Epithelial cell of prostate (primary cell): ENCODE measurements around the gene BMERB1.
"Not testable (repeated sequence)": the region's sequence is repeated elsewhere in the genome, so short reads cannot be mapped to it uniquely, and the experiment has no call there.

Experiments used
- DNase-seq: peaks from one replicate; pipeline ENCODE4 v3.0.0-alpha.2; 2011; ENCODE audit warnings: low read depth, low spot score
- H3K27ac ChIP-seq: fragments of 450-650 bp; 2 replicates; pipeline ENCODE4 v1.5.1; 2017; ENCODE audit warnings: mild to moderate bottlenecking

Gene BMERB1

DNA sequence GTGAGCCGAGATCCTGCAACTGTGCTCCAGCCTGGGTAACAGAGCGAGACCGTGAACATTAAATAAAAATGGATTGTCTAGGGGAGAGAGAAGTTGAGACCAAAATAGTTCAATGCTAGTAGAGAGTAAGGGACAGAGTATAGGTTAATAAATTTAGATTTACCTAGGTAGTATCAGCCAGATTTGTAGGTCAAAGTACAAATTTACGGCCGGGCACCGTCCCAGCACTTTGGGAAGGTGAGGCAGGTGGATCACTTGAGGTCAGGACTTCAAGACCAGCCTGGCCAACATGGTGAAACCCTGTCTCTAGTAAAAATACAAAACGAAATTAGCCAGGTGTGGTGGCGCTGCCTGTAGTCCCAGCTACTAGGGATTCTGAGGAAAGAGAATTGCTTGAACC, 12.2 kb upstream of the BMERB1 start:
- H3K27ac ChIP-seq: no peak overlapping the region
- DNase-seq: no peak

DNA sequence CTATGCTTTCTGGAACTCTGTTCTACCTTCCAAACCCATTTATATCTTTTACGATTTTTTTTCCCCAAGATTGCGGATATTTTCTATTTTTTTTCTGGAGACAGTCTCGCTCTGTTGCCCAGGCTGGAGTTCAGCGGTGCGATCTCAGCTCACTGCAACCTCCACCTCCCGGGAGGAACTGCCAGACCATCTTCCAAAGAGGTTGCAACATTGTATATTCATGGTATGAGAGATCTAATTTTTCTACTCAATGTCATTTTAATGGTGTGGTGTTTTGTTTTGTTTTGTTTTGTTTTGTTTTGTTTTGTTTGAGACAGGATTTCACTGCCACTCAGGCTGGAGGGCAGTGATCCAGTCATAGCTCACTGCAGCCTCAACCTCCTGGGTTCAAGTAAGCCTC, 8.5 kb upstream of the BMERB1 start:
- H3K27ac ChIP-seq: no peak overlapping the region
- no peak for DNase-seq

DNA sequence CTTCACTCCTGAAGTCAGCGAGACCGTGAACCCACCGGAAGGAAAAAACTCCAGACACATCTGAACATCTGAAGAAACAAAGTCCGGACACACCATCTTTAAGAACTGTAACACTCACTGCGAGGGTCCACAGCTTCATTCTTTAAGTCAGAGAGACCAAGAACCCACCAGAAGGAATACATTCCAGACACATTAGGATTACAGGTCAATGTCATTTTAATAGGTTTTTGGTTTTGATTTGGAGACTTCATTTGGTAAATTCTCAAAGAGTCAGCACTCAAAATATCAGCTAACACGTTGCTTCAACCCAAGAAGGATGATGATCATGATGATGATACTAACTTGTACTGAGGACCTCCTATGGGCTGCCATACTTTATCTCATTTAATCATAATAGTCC, 7.6 kb upstream of the BMERB1 start:
- H3K27ac ChIP-seq: no peak overlapping the region
- no peak for DNase-seq

DNA sequence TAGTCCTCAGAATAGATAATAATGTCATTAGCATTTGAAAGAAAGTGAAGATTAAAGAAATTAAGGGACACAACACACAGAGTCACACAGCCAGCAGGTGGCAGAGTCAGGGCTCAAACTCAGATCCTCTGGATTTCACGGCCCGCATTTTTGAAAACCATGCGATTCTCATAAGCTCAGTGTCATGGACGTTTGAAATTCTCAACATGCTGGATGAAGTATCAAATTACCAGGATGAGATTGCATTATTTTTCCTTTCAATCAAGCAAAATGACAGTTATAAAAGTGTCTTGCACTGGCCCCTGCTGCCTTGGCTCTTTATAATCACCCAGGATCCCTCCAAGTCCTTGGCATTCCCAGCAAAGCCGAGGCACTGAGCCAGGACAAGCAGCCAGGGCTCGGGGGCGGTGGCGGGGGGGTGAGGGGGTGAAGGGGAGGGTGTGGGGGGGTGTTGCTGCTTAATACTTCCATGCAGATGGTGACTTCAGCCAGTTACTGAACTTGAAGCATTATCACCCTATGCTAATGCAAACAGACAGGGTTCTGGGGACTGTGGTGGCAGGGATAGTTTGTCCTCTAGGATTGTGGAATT, 6.6 kb upstream of the BMERB1 start:
- DNase-seq: no peak
- no peak overlapping the region for H3K27ac ChIP-seq

DNA sequence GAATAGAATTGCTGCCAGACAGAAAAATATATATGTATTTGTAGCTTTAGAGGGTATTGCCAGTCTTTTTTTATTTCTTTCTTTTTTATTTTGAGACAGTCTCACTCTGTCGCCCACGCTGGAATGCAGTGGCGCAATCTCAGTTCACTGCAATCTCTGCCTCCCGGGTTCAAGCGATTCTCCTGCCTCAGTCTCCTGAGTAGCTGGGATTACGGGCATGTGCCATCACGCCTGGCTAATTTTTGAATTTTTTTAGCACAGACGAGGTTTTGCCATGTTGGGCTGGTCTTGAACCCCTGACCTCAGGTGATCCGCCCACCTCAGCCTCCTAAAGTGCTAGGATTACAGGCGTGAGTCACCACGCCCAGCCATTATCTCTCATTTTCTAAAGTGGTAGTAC, 3.5 kb upstream of the BMERB1 start:
- not testable (repeated sequence) for H3K27ac ChIP-seq, DNase-seq

DNA sequence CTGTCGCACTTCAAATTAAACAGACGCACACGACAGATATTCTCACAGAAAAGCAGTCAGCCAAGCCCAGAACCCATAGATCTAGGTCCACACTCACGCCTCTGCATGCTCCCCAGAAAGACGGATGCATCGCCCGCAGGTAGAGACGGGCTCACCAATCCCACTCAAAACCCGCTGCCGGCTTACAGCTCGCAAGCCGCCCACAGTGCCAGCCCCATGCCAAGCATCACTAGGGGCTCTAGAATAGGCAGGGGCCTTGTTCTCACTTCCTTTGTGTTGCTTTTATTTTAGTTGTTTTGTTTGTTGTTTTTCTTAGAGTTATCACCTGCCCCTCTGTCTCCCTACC, 336 bp upstream of the BMERB1 start:
- no peak for DNase-seq
- H3K27ac ChIP-seq: no peak overlapping the region

DNA sequence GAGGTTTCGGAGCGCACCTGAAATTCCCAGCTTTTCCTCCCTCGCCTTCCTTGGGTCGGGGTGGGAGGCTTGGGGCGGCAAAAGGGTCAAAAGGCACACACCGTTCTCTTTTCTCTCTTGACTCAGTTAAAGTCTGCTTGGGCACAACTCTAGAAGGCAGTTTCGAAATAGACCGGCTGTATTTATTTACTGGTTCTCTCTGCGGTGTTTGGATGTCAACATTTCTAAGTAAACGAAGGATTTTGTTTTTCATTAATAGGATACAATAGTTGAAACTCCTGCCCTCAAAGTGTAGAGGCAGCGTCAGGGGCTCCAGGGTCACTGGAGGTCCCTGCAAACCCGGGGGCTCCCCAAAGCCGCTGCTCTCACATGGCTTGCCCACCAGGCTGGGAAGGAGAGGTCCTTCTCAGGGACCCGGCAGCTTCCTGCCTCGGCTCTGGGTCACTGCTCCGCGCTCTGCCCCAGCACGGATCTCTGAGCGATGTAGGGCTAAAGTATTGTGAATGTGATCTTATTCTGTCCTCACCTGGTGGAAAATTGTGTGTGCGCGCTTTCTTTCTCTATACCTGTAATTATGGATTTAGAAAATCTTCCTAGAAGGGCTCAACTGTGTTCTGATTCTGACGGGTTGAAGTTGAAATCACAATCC, 952 bp downstream of the BMERB1 start:
- no peak for DNase-seq
- H3K27ac ChIP-seq: no peak overlapping the region

DNA sequence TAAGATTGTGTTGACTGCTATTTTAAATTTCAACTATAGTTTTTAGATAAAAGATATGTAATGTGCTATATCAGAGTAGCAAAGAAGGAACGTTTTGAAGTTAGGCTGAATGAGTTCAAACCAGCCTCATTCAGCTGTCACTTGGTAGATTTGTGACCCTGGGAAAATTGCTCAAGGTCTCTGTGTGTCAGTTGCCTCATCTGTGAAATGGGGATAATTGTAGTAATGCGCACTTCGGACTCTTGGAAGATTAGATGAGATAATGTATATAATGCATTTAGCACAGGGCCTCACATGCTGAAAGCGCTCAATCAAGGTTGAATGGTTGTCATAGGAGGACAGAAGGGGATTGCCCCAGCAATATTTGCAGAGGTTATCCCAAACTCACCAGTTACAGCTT, 4.7 kb downstream of the BMERB1 start:
- no peak for DNase-seq
- H3K27ac ChIP-seq: no peak overlapping the region

DNA sequence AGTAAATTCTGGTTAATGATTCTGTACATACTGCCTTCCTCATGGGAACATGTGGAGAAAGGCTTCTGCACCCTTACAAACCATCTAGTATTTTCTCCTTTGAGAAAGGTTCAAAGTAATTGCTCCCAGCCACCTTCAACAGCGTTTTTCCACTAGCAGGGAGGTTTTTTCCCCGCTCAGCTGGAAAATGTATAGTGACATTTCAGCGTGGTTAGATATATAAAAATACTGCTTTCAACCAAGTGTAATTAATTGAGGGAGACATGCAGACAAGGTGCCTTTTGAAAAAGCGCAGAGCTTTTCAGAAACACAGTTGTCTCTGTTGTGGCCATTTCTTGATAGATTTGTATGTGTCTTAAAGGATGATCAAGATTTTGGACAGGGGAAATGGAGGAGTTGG, 5.1 kb downstream of the BMERB1 start:
- DNase-seq: no peak
- peak overlapping the region; percentile 80 for H3K27ac ChIP-seq

DNA sequence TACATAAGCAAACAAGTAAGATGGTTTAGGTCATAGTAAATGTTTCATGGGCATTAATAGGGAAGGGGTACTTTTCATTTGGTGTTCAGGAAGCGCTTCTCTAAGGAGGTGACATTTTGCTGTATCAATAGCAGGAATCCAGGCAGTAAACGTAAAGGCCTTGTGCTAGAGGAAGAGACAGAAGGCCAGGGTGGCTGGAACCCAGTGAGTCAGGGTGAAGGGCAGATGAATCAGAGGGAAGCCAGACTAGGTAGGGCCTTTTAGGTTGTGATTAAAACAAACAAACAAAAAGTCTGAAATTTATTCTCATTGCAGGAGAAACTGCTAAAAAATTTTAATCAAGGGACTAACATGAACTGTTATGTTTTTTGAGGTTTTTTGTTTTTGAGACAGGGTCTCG, 6.5 kb downstream of the BMERB1 start:
- H3K27ac ChIP-seq: peak overlapping the region; percentile 80
- peak; percentile 64 for DNase-seq

DNA sequence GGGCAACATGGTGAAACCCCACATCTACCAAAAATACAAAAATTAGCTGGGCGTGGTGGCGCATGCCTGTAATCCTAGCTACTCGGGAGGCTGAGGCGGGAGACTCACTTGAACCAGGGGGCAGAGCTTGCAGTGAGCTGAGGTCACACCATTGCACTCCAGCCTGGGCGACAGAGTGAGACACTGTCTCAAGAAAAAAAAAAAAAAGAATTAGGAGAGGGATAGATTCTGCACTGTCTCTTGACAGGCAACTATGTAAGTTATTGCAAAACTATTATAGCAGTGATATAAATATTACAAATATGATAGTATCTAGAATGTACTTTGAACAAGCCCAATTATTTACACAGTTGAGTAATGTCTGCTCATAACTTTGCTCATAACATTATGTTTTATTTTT, 7.8 kb downstream of the BMERB1 start:
- peak overlapping the region; percentile 80 for H3K27ac ChIP-seq
- not testable (repeated sequence) for DNase-seq

DNA sequence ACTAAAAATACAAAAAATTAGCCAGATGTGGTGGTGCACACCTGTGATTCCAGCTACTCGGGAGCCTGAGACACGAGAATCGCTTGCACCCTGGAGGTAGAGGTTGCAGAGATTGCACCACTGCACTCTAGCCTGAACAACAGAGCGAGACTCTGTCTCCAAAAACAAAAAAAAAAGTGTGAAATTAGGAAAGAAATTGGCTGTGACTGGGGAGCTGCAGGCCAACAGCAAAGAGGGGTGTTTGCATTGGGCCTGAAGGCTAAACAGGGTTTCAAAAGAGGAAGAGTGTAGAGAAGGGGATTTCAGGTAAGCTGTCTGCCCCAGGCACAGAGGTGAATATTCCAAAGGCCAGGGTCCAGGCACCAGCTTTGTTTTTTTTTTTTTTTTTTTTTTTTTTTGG, 9.4 kb downstream of the BMERB1 start:
- no peak for DNase-seq

DNA sequence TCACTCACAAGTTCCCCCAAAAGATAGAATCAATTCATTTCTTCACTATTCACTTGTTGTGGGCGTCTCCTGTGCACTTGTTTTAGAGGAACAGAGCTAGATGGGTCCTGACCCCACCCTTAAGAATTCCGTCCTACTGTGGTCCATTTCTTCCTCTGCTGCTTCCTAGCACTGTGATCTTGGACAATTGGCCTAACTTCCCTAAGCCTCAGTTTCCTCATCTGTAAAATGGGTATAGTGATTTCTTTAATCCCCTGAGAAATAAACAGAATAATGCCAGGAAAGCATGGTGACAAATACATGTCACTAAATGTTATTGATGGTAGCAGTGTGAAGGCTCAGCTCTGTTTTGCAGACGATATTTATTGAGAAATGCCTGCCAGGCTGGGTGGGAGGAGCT, 9.9 kb downstream of the BMERB1 start:
- no peak for DNase-seq
- no peak overlapping the region for H3K27ac ChIP-seq

More for the DNA sequence above, 9.4 kb downstream of the BMERB1 start:
- no peak overlapping the region for H3K27ac ChIP-seq

DNA sequence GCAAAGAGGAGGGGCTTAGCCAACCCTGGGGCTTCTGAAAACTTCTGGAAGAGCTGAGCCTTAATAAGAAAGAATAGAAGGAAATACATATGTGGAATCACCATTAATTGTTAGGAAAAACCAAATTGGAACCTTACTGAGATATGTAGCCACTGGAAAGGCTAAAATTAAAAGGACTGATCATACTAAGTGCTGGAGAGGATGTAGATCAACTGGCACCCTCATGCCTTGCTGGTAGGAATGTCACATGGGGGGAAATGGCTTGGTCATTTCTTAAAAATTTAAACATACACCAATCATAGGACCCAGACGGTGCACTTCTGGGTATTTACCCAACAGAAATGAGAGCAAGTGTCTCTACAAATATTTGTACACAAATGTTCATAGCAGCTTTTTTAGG, 11.1 kb downstream of the BMERB1 start:
- H3K27ac ChIP-seq: no peak overlapping the region
- DNase-seq: no peak

DNA sequence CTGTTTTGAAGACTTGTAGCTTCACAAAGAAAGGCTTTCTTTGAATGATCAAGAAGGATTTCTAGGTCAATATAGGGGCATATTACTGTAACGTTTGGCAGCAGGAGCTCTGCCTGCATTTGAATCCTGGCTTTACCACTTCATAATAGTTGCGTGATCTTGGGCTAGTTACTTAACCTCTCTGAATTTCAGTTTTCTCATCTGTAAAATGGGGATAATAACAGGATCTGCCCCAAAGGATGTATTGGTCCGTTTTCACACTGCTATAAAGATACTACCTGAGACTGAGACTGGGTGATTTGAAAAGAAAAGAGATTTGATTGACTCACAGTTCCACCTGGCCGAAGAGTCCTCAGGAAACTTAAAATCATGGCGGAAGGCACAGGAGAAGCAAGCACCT, 12.5 kb downstream of the BMERB1 start:
- no peak for DNase-seq
- no peak overlapping the region for H3K27ac ChIP-seq

DNA sequence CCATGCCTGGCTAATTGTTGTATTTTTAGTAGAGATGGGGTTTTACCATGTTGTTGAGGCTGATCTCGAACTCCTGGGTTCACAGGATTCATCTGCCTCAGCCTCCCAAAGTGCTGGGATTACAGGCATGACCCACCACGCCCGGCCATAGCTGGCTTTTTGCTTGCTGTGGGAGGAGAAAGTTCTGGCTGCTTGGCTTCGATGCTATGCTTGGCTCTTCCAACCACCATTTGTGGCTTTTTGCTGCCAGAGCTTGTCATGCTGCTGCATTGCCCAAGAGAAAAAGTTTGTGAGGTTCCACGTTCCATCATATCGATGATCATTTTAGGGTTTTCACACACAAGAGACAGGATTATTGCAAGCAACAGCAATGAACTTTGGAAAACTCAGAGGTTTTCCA, 16.2 kb downstream of the BMERB1 start:
- DNase-seq: no peak
- no peak overlapping the region for H3K27ac ChIP-seq

DNA sequence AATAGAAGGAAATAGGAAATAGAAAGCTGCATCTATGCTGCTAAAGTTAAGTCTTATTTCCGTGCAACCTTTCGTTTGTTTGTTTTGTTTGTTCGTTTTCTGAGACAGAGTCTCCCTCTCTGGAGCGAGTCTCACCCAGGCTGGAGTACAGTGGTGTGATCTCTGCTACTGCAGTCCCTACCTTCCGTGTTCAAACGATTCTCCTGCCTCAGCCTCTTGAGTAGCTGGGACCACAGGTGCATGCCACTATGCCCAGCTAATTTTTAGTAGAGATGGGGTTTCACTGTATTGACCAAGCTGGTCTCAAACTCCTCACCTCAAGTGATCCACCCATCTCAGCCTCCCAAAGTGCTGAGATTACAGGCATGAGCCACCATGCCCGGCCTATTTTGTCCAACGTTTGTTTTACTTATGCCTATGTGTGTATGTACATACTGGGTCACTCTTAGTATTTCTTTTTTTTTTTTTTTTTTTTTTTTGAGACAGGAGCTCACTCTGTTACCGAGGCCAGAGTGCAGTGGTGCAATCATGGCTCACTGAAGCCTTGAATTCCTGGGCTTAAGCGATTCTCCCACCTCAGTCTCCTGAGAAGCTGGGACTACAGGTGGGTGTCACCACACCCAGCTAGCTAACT, 16.8 kb downstream of the BMERB1 start:
- no peak overlapping the region for H3K27ac ChIP-seq
- no peak for DNase-seq

DNA sequence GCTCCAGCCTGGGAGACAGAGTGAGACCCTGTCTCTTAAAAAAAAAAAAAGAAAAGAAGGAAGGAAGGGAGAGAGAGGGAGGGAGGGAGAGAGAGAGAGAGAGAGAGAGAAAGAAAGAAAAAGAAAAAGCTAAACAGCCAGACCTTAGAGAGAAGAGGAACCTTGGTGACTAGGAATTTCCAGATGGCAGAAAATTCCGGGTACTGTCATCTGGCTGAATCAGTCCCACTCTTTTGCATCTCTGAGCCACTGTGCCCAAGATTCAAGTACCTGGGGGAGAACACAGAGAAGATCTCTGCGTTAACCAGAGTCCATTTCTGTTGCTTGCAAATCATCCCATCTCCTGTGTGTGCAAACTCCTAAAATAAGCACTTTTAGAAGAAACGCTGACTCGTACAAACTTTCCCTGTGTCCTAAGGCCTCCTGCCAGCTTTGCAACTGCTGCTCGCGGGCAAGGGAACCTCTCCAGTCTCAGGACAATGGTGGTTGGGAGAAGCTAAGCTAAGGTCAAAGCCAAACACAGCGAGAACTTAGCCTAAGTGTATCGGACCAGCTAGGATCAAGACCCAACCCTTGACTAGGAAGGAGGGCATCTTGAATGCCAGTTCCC, 18.0 kb downstream of the BMERB1 start:
- H3K27ac ChIP-seq: no peak overlapping the region
- no peak for DNase-seq

DNA sequence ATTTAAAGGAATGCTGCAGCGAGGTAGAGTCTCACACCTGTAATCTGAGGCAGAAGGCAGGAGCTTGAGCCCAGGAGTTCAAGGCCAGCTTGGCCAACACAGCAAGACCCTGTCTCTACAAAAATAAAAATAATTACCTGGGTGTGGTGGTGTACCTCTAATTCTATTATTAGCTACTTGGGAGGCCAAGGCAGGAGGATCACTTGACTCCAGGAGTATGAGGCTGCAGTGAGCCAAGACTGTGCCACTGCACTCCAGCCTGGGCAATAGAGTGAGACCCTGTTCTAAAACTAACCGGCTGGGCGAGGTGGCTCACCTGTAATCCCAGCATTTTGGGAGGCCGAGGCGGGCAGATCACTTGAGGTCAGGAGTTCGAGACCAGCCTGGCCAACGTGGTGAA, 18.9 kb downstream of the BMERB1 start:
- DNase-seq, H3K27ac ChIP-seq: not testable (repeated sequence)

DNA sequence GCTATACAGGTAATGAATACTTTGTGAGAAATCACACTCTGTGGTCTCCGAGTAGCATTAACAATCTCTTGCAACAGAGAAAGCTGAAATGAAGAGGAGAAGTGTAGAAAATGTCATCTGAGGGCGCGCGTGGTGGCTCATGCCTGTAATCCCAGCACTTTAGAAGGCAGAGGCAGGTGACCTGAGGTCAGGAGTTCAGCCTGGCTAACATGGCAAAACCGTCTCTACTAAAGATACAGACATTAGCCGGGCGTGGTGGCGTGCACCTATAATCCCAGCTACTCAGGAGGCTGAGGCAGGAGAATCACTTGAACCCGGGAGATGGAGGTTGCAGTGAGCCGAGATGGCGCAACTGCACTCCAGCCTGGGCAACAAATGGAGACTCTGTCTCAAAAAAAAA, 20.5 kb downstream of the BMERB1 start:
- H3K27ac ChIP-seq, DNase-seq: not testable (repeated sequence)

DNA sequence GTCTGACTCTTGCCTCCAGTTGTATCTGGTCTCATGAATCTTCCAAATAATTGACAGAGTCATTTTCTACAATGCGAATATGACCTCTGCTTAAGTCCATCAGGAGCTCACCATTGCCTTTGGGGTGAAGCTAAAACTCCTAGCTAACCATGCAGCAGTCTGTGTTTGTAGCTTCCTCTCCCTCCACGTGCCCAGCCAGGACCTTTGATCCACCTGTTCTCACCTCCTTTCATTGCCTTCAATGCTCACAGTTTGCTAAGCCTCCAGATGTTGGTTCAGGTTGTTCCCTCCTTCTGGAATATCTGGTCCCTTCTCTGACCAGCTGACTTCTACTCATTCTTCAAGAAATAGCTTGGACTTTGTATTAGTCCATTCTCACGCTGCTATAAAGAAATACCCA, 23.0 kb downstream of the BMERB1 start:
- no peak for DNase-seq

DNA sequence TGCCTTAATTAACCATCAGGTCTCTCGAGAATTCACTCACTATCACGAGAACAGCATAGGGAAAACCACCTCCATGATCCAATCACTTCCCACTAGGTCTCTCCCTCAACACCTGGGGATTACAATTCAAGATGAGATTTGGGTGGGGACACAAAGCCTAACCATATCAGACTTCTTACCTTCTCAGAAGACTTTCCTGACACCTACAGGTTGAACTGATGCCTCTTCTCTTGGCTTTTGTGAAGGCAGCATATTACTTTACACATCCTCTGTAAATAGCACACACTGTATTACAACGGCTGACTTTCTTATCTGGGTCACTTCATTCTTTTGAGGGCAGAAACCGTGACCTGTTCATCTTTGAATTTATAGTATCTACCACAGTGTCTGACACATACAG, 23.6 kb downstream of the BMERB1 start:
- DNase-seq: no peak
- H3K27ac ChIP-seq: no peak overlapping the region

More for the DNA sequence above, 23.0 kb downstream of the BMERB1 start:
- no peak overlapping the region for H3K27ac ChIP-seq
